Measurements from ENCODE around the gene PPFIA4. TPM values are rescaled to one million over a fixed set of nuclear protein-coding genes. Genes with fewer than 3 reads are reported as not detected.

Gene PPFIA4
- total RNA-seq, 1 donor from 2014 or later = 1.3 TPM

DNA sequence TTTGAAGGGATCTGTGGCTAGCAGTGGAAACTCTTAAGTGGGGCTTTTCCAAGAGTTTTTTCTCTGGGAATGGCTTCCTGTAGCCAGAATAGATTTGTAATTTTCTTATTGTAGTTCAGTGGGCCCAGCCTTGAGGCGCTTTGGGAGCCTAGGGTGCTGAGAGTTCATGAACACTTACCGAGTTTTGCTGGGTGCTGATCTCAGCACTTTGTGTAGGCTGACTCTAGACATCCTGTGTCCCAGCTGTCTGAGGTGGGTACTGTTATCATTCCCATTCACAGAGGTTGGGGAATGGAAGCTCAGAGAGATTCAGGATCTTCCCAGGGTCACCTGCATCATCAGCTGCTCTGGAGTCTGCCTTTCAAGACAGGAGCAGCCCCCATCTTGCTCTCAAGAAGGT, 7.0 kb downstream of the PPFIA4 start:
- H3K27ac ChIP-seq = no peak overlapping the region
- H3K4me1 ChIP-seq = no peaks in the 10 kb centered on the region
- H3K9me3 ChIP-seq = no peaks in the 10 kb centered on the region
- no peaks in the 10 kb centered on the region for H3K36me3 ChIP-seq
- no peaks in the 10 kb centered on the region for H3K27me3 ChIP-seq
- DNase-seq (no peak), ATAC-seq (no peak)
- no peak for TF ChIP-seq CTCF (IDR thresholded peaks at IDR 0.05)
- H3K4me3 ChIP-seq = no peak overlapping the region
- intact Hi-C loops (cut with DNase I) = no loop called here

DNA sequence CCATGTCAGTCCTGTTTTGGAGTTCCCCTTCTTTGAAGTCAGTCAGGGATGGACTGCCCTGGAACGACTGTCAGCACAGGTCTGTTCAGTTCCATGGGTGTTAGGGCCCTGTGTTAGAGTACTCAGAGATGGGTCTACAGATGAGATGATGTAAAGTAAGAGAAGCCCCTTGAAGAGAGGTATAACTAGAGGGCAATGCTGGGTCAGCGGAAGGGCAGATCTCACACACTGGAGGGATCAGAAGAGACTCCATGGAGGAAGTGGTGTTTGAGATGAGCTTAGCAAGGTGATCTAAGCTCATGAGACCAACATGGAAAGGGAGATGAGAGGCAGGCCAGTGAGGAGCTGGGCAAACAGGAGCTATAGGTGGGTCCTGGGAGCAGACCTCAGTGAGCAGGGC, 7.6 kb downstream of the PPFIA4 start:
- no peak for DNase-seq
- no peak overlapping the region for H3K4me3 ChIP-seq
- peaks cover 3% of the 10 kb centered on the region for H3K4me1 ChIP-seq
- intact Hi-C loops (cut with DNase I) = no loop called here
- no peaks in the 10 kb centered on the region for H3K27me3 ChIP-seq
- H3K9me3 ChIP-seq = no peaks in the 10 kb centered on the region
- no peak for ATAC-seq
- H3K27ac ChIP-seq = no peak overlapping the region
- TF ChIP-seq CTCF (IDR thresholded peaks at IDR 0.05) = no peak
- H3K36me3 ChIP-seq = no peaks in the 10 kb centered on the region

DNA sequence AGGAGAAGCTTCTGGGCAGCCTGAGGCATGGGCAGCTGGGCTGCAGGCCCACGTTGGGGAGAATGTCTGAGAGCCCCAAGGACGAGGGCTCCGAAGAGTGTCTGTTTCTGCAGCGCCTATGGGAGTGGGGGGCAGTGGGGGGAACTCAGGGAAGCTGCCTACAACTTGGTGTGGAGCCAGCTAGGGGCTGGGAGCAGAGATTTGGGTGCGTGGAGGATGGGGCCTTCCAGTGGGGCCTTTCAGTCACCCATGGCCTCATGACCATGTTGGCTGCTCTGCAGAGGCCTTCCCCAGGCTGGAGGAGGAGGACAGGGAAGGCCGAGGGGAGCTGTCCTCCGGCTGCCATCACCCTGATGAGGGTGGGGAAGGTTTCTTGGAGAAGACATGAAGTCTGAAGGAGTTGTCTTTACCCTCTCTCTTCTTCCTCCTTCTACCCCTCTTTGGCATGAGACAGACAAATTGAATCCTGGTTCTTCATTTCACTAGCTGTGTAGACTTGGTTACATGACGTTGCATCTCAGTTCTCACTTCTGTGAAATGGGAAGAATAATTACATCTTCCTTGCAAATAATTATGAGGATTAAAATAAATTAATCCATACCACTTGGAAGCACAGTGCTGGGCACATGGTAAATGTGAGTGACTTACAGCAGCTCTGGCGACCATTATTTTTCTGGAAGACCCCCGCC, 8.3 kb downstream of the PPFIA4 start:
- Histone ChIP-seq H3K27ac (no peak overlapping the region), H3K9me3 (no peaks in the 10 kb centered on the region), H3K27me3 (no peaks in the 10 kb centered on the region), H3K4me3 (no peak overlapping the region), H3K4me1 (peaks cover 3% of the 10 kb centered on the region), H3K36me3 (no peaks in the 10 kb centered on the region)
- intact Hi-C loops (cut with DNase I) = loop anchor here (5.0 kb wide), 1 partner anchor 183 kb away; no protein-coding TSS in a partner anchor
- DNase-seq (no peak), ATAC-seq (no peak)
- no peak for TF ChIP-seq CTCF (IDR thresholded peaks at IDR 0.05)

GRCh38 chr1:203035111-203036000, 9.1 kb downstream of the PPFIA4 start:
- TF ChIP-seq CTCF (IDR thresholded peaks at IDR 0.05) = no peak
- DNase-seq (no peak), ATAC-seq (no peak)
- Histone ChIP-seq H3K36me3 (no peaks in the 10 kb centered on the region), H3K4me1 (peaks cover 3% of the 10 kb centered on the region), H3K27ac (no peak overlapping the region), H3K9me3 (no peaks in the 10 kb centered on the region), H3K27me3 (no peaks in the 10 kb centered on the region), H3K4me3 (no peak overlapping the region)
- intact Hi-C loops (cut with DNase I) = loop anchor here (5.0 kb wide), 1 partner anchor 182 kb away; no protein-coding TSS in a partner anchor

GRCh38 chr1:203036135-203036534, 9.8 kb downstream of the PPFIA4 start:
- TF ChIP-seq CTCF (IDR thresholded peaks at IDR 0.05) = no peak
- no peaks in the 10 kb centered on the region for H3K27me3 ChIP-seq
- DNase-seq = no peak

More at GRCh38 chr1:203036135-203036534, 9.8 kb downstream of the PPFIA4 start:
- intact Hi-C loops (cut with DNase I) = loop anchor here (5.0 kb wide), 1 partner anchor 181 kb away; no protein-coding TSS in a partner anchor
- H3K27ac ChIP-seq = no peak overlapping the region
- H3K4me1 ChIP-seq = peaks cover 3% of the 10 kb centered on the region
- ATAC-seq = no peak
- H3K36me3 ChIP-seq = no peaks in the 10 kb centered on the region
- no peaks in the 10 kb centered on the region for H3K9me3 ChIP-seq
- H3K4me3 ChIP-seq = no peak overlapping the region

Measured in upper lobe of right lung (tissue), 1 donor.